Ishikawa (cell line): ENCODE data around the gene SUDS3.
A peak's percentile ranks its signal among the peaks of the same experiment; 100 is the strongest.

Source experiments
- CEBPB ChIP-seq: IDR thresholded peaks from 2 replicates; pipeline ENCODE4 v1.6.1; 2012
- CREB1 ChIP-seq: IDR thresholded peaks from 2 replicates; pipeline ENCODE4 v1.6.1; 2012; ENCODE audit warnings: low read depth
- EGR1 ChIP-seq: IDR thresholded peaks from 2 replicates; pipeline ENCODE4 v1.6.1; 2012
- EP300 ChIP-seq: IDR thresholded peaks from 2 replicates; pipeline ENCODE4 v1.6.1; 2012; ENCODE audit warnings: borderline replicate concordance
- FOXM1 ChIP-seq: IDR thresholded peaks from 2 replicates; pipeline ENCODE4 v1.6.1; 2012; ENCODE audit warnings: low read depth, borderline replicate concordance
- MAX ChIP-seq: IDR thresholded peaks from 2 replicates; pipeline ENCODE4 v1.6.1; 2012
- NFIC ChIP-seq: IDR thresholded peaks from 2 replicates; pipeline ENCODE4 v1.6.1; 2012
- RAD21 ChIP-seq: IDR thresholded peaks from 2 replicates; pipeline ENCODE4 v1.6.1; 2012; ENCODE audit warnings: low read depth
- REST ChIP-seq: IDR thresholded peaks from 2 replicates; pipeline ENCODE4 v1.6.1; 2012; ENCODE audit warnings: low read depth, mild to moderate bottlenecking
- TAF1 ChIP-seq: IDR thresholded peaks from 2 replicates; pipeline ENCODE4 v1.6.1; 2012; ENCODE audit warnings: low read depth, mild to moderate bottlenecking
- TCF12 ChIP-seq: IDR thresholded peaks from 2 replicates; pipeline ENCODE4 v1.6.1; 2012; ENCODE audit warnings: low read depth
- TEAD4 ChIP-seq: IDR thresholded peaks from 2 replicates; pipeline ENCODE4 v1.6.1; 2012
- USF1 ChIP-seq: IDR thresholded peaks from 2 replicates; pipeline ENCODE4 v1.6.1; 2012
- YY1 ChIP-seq: IDR thresholded peaks from 2 replicates; pipeline ENCODE4 v1.6.1; 2012; ENCODE audit warnings: low read depth
- ZBTB7A ChIP-seq: IDR thresholded peaks from 2 replicates; pipeline ENCODE4 v1.6.1; 2012; ENCODE audit warnings: low read depth

Gene SUDS3

GRCh38 chr12:118332511-118332910 is 43.8 kb upstream of the SUDS3 start:
- 0 out of 2 replicates have a peak, but pooled peaks have one; percentile 14 for TF ChIP-seq CEBPB
- TF ChIP-seq FOXM1, result no peak

GRCh38 chr12:118334241-118334640 is 42.1 kb upstream of the SUDS3 start:
- TF ChIP-seq REST (no peak), RAD21 (no peak), TCF12 (no peak), FOXM1 (no peak), EGR1 (no peak), USF1 (no peak), CREB1 (no peak), CEBPB (no peak), EP300 (no peak), YY1 (no peak)

GRCh38 chr12:118334939-118335567 is 41.3 kb upstream of the SUDS3 start:
- TF ChIP-seq TCF12 (no peak), REST (no peak), MAX (no peak), USF1 (no peak), EGR1 (no peak), ZBTB7A (no peak), TAF1 (no peak), NFIC (no peak), TEAD4 (no peak), FOXM1 (no peak), EP300 (no peak), YY1 (no peak), CREB1 (no peak), RAD21 (no peak), CEBPB (no peak)

GRCh38 chr12:118336123-118336522 is 40.2 kb upstream of the SUDS3 start:
- TF ChIP-seq USF1 (no peak), CREB1 (no peak), FOXM1 (no peak), TEAD4 (no peak), REST (no peak), EP300 (no peak), ZBTB7A (no peak), TAF1 (no peak), MAX (no peak), NFIC (no peak), RAD21 (no peak), CEBPB (no peak), YY1 (no peak), TCF12 (no peak), EGR1 (no peak)
